HepG2 (cell line): Measurements from ENCODE around the gene CCNI2.

Experiments used
- BRCA1 ChIP-seq: sonication (generic); formaldehyde crosslinking; IDR thresholded peaks from 2 replicates; pipeline ENCODE4 v1.4.0; 2020; ENCODE audit warnings: missing genetic modification reagents
- FOXJ3 ChIP-seq: sonication (generic); formaldehyde crosslinking; IDR thresholded peaks from 2 replicates; pipeline ENCODE4 v1.4.0; 2020; ENCODE audit warnings: missing genetic modification reagents, mild to moderate bottlenecking, borderline replicate concordance
- ZNF343 ChIP-seq: sonication (generic); formaldehyde crosslinking; IDR thresholded peaks from 2 replicates; pipeline ENCODE4 v1.4.0; 2020; ENCODE audit warnings: mild to moderate bottlenecking, missing genetic modification reagents
- TF ChIP-seq, protein P1 (sequence below): sonication (generic); formaldehyde crosslinking; IDR thresholded peaks from 2 replicates; pipeline ENCODE4 v1.4.0; 2020; ENCODE audit warnings: missing genetic modification reagents
- TF ChIP-seq, protein P2 (sequence below): IDR thresholded peaks from 2 replicates; pipeline ENCODE4 v1.6.1; 2012; ENCODE audit warnings: inconsistent platforms
- TF ChIP-seq, protein P3 (sequence below): conservative IDR thresholded peaks from 2 replicates; pipeline ENCODE4 v1.6.1; 2018; ENCODE audit warnings: missing genetic modification reagents
- TF ChIP-seq, protein P4 (sequence below), 2 experiments: IDR thresholded peaks; 2 replicates each; pipeline ENCODE4 v1.6.1; 2011 to 2012; ENCODE audit warnings: low read length in 2 of 2, borderline replicate concordance in 1 of 2, low read depth in 1 of 2, mild to moderate bottlenecking in 1 of 2, moderate library complexity in 1 of 2

DNA sequence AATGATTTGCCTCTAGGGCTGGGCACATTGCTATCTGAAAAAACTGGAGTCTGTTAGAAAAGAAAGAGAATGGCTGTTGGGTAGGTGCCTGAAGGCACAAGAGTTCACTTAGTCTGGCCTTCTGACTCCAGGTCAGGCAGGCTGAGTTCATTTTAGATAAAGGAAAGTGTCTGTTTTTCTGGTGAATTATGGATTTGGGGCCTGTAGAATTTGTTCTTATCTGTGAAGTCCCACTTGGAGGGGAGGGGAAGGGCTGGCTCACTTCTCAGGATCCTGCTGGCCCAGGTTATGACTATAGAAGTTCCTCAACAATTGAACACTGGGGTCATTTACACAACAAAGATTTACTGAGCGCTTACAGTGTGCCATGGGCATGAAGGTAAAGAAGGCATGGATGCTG is 41.3 kb downstream of the CCNI2 start:
- no peak for TF ChIP-seq ZNF343
- no peak for TF ChIP-seq FOXJ3 (CRISPR knock-in tag)
- TF ChIP-seq, protein P1, sequence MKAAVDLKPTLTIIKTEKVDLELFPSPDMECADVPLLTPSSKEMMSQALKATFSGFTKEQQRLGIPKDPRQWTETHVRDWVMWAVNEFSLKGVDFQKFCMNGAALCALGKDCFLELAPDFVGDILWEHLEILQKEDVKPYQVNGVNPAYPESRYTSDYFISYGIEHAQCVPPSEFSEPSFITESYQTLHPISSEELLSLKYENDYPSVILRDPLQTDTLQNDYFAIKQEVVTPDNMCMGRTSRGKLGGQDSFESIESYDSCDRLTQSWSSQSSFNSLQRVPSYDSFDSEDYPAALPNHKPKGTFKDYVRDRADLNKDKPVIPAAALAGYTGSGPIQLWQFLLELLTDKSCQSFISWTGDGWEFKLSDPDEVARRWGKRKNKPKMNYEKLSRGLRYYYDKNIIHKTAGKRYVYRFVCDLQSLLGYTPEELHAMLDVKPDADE (CRISPR knock-in tag): no peak
- TF ChIP-seq, protein P2, sequence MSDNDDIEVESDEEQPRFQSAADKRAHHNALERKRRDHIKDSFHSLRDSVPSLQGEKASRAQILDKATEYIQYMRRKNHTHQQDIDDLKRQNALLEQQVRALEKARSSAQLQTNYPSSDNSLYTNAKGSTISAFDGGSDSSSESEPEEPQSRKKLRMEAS: no peak
- TF ChIP-seq, protein P3, sequence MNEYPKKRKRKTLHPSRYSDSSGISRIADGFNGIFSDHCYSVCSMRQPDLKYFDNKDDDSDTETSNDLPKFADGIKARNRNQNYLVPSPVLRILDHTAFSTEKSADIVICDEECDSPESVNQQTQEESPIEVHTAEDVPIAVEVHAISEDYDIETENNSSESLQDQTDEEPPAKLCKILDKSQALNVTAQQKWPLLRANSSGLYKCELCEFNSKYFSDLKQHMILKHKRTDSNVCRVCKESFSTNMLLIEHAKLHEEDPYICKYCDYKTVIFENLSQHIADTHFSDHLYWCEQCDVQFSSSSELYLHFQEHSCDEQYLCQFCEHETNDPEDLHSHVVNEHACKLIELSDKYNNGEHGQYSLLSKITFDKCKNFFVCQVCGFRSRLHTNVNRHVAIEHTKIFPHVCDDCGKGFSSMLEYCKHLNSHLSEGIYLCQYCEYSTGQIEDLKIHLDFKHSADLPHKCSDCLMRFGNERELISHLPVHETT (CRISPR knock-in tag): no peak
- TF ChIP-seq, protein P4, sequence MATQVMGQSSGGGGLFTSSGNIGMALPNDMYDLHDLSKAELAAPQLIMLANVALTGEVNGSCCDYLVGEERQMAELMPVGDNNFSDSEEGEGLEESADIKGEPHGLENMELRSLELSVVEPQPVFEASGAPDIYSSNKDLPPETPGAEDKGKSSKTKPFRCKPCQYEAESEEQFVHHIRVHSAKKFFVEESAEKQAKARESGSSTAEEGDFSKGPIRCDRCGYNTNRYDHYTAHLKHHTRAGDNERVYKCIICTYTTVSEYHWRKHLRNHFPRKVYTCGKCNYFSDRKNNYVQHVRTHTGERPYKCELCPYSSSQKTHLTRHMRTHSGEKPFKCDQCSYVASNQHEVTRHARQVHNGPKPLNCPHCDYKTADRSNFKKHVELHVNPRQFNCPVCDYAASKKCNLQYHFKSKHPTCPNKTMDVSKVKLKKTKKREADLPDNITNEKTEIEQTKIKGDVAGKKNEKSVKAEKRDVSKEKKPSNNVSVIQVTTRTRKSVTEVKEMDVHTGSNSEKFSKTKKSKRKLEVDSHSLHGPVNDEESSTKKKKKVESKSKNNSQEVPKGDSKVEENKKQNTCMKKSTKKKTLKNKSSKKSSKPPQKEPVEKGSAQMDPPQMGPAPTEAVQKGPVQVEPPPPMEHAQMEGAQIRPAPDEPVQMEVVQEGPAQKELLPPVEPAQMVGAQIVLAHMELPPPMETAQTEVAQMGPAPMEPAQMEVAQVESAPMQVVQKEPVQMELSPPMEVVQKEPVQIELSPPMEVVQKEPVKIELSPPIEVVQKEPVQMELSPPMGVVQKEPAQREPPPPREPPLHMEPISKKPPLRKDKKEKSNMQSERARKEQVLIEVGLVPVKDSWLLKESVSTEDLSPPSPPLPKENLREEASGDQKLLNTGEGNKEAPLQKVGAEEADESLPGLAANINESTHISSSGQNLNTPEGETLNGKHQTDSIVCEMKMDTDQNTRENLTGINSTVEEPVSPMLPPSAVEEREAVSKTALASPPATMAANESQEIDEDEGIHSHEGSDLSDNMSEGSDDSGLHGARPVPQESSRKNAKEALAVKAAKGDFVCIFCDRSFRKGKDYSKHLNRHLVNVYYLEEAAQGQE (IDR thresholded peaks at IDR 0.05; ENCODE audit: borderline replicate concordance in 1 of 2, low read depth in 1 of 2, low read length in 2 of 2): no peak
- no peak for TF ChIP-seq BRCA1 (CRISPR knock-in tag)
